ENCODE measurements around the gene ARL8A.

- TF ChIP-seq CTCF (IDR thresholded peaks at IDR 0.05), result no peak
- TF ChIP-seq ZFX (IDR thresholded peaks at IDR 0.05; ENCODE audit: borderline replicate concordance), result no peak
Measured at GRCh38 chr1:202107321-202107761, 37.2 kb downstream of the ARL8A start.

Data from 22Rv1 (cell line).